A673 (cell line): ENCODE data around the gene PANX2.

ENCODE experiments used
- EZH2 ChIP-seq: fragments of 200-600 bp; sonication (generic); IDR thresholded peaks from 2 replicates; pipeline ENCODE4 v1.6.1; 2017; ENCODE audit warnings: borderline replicate concordance, low read depth, mild to moderate bottlenecking, mixed read lengths, antibody characterized with exemption, low read length; ENCODE audit not compliant: poor library complexity, severe bottlenecking
- TF ChIP-seq, protein P1 (sequence below): fragments of 300-800, 200-600 bp; sonication (generic); conservative IDR thresholded peaks from 2 replicates; pipeline ENCODE4 v1.5.1; 2017; ENCODE audit warnings: low read depth, mild to moderate bottlenecking, antibody characterized with exemption, low read length, moderate library complexity, mixed read lengths

DNA sequence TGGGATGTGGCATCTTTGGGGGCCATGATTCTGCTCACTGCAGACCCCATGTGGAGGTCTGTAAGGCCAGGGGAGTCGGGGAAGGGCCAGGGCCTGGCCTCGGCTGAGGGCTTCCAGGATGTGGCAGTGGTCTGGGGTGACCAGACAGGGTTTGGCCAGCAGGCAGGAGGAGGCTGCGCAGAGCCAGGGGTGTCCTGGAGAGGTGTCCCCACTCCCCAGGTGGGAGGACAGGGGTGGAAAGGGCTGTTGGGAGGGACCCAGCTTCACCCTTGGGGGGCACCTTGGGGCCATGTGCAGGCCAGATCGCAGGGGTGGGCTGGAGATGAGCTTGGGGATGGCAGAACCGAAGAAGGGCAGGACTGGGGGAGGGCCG is 3.4 kb downstream of the PANX2 start:
- TF ChIP-seq, protein P1, sequence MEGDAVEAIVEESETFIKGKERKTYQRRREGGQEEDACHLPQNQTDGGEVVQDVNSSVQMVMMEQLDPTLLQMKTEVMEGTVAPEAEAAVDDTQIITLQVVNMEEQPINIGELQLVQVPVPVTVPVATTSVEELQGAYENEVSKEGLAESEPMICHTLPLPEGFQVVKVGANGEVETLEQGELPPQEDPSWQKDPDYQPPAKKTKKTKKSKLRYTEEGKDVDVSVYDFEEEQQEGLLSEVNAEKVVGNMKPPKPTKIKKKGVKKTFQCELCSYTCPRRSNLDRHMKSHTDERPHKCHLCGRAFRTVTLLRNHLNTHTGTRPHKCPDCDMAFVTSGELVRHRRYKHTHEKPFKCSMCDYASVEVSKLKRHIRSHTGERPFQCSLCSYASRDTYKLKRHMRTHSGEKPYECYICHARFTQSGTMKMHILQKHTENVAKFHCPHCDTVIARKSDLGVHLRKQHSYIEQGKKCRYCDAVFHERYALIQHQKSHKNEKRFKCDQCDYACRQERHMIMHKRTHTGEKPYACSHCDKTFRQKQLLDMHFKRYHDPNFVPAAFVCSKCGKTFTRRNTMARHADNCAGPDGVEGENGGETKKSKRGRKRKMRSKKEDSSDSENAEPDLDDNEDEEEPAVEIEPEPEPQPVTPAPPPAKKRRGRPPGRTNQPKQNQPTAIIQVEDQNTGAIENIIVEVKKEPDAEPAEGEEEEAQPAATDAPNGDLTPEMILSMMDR: no peak
- TF ChIP-seq EZH2: no peak
